Astrocyte of the cerebellum (primary cell): ENCODE data around the gene PRSS56.

Experiments
- DNase-seq: peaks from one replicate; pipeline ENCODE4 v3.0.0-alpha.2; 2011; ENCODE audit warnings: low read depth
- H3K4me3 ChIP-seq: 2 replicates; pipeline ENCODE4 v1.5.1; 2011; ENCODE audit warnings: mild to moderate bottlenecking, low read depth, low read length, moderate library complexity
- in situ Hi-C: cut with HindIII; loops from 2 replicates; pipeline ENCODE4 v1.10.0; 2017; ENCODE audit warnings: low sequenced_read_pairs
- TF ChIP-seq, protein P1 (sequence below): IDR thresholded peaks from 2 replicates; pipeline ENCODE4 v1.5.1; 2012; ENCODE audit warnings: low read length, low read depth, moderate library complexity, mild to moderate bottlenecking; ENCODE audit errors: missing control alignments

Gene PRSS56

DNA sequence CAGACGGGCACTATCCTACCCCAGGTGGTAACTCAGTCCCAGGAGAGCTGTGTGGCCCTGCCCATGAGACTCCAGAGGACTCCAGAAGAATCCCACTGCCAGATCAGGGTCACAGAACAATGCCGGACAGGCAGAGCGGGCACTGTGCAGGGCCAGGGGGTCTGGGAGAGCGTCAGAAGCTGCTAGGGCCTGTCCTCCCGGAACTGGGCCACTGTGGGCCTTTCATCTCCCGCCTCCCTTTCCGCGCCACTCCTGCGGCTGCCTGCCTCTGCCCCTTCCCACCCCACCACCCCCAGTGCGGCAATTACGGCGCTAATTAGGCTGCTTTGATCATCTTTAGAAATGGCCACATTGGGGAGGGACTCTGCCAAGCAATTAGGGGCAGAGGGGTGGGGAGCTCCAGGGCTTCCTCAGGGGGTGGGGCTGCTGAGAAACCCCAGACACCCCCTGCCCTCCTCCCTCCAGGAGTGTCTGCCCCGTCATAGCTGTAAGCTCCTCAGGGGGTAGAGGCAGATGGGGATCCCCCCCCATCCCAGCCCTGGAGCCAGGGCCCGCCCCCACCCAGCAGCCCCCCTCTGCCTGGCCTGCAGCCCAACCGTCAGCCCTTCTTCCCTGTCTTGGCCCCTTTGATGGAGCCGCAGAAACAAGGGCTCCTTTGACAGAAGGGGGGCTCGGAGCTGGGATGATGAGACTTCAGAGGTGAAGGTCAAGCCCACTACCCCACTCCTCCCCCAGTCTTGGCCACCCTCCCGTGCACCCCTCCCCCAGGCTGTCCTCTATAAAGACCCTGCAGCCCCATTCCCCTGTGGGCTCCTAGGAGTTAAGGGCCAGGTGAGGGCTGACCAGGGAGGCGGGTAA, at the start of gene PRSS56:
TSS of gene PRSS56 (plus strand) at position 808 of the 858 bp plus-strand sequence. CDS start 211 bp downstream, outside the sequence.
- no peak for DNase-seq
- no peak within 1 kb of the TSS for H3K4me3 ChIP-seq
- TF ChIP-seq, protein P1, sequence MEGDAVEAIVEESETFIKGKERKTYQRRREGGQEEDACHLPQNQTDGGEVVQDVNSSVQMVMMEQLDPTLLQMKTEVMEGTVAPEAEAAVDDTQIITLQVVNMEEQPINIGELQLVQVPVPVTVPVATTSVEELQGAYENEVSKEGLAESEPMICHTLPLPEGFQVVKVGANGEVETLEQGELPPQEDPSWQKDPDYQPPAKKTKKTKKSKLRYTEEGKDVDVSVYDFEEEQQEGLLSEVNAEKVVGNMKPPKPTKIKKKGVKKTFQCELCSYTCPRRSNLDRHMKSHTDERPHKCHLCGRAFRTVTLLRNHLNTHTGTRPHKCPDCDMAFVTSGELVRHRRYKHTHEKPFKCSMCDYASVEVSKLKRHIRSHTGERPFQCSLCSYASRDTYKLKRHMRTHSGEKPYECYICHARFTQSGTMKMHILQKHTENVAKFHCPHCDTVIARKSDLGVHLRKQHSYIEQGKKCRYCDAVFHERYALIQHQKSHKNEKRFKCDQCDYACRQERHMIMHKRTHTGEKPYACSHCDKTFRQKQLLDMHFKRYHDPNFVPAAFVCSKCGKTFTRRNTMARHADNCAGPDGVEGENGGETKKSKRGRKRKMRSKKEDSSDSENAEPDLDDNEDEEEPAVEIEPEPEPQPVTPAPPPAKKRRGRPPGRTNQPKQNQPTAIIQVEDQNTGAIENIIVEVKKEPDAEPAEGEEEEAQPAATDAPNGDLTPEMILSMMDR, result no peak
- in situ Hi-C loops, result no loop called here

GRCh38 chr2:232473467-232473890, 46.7 kb upstream of the PRSS56 start:
- no peak overlapping the region for H3K4me3 ChIP-seq
- TF ChIP-seq, protein P1, result no peak
- in situ Hi-C loops, result no loop called here
- no peak for DNase-seq

DNA sequence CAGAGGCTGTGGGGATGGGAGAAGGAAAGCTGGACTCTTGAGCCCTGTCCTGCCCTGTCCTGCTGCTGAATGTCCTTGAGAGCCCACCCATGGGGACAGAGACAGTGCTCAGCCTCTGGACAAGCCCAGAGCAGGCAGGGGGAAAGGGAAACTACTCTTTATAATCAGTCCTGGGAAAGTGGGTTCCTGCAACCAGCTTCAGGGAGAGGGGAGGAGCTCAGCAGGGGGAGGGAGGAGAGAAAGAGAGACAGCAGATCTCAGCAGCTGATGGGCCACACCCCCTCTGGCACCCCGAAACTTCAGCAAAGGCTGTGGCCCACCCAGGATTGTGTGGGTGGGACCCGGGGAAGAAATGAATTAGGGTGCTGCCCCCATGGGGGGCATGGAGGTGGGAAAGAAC, 44.1 kb upstream of the PRSS56 start:
- no peak overlapping the region for H3K4me3 ChIP-seq
- DNase-seq, result no peak
- TF ChIP-seq, protein P1, result no peak
- in situ Hi-C loops, result no loop called here

- no peak for DNase-seq
- TF ChIP-seq, protein P1, result no peak
- in situ Hi-C loops, result no loop called here
- no peak overlapping the region for H3K4me3 ChIP-seq
Observed at GRCh38 chr2:232476791-232477190, 43.4 kb upstream of the PRSS56 start.

DNA sequence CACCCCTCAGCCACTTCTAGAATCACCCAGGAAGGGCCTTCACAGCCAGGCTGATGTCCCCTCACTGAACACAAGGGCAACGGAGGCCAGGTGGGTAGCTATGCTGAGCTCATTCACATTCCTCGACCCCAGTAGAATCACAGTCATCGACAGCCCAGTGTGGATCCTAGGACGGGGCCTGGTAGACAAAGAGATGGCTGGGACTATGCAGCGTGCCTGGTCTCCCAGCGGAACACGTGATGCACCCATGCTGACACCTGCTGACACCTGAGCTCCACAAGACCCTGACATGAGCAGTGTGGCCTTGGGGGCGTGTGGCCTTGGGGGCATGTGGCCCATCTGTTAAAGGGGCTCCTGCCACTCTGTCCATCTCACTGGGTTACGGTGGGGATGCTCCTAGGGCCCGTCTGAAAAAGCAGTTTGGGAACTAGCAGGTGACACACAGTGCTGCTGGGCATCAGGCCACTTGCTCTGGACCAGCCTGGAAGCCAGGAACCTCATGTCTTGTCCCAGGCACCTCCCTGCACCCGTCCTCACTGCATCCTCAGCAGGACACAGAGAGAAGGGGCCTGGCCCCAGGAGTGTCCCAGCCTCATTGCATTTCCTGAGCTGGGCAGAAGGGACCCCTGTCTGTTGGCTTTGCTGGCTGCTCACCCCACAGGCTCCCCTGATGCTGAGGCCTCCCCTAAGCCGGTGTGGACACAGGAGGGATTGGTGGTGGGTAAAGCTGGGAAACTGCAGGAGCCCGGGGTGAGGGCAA, 42.3 kb upstream of the PRSS56 start:
- TF ChIP-seq, protein P1, result no peak
- in situ Hi-C loops, result no loop called here
- H3K4me3 ChIP-seq, result no peak overlapping the region
- DNase-seq, result no peak

DNA sequence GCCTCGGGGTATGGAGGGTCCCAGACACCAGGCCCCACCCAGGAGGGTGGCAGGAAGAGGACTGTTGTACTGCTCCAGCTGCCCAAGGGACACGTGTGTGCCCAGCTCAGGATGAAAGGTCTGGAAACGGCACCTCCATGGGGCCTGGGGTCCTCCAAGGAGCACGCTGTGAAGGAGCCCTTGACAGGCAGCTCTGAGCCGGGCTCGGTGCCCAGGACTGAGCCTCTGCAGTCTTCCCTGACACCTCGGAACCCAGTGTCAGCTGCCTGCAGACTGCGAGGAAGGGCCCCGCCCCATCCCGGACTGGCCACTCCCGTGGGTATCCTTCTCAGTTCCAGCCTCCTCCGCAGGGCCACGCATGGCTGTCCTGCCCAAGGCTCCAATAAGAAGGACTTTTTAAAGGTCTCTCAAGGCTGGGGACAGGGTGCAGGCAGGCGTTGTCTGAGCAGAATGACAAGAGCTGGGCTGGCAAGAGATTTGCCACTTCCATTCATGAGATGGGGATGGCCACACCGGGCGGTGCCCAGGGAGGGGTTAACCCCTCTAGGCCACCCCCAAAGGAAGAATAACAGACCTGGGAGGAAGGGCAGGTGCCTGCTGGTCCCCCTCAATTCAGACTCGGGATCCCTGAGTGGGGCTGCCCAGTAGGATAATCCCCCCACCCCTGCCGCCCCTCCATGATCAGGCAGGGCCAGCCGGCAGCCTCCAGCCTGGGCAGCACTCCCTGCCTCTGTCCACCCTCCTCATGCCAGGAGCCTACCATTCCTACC, 41.4 kb upstream of the PRSS56 start:
- no peak for DNase-seq

More for the DNA sequence above, 41.4 kb upstream of the PRSS56 start:
- in situ Hi-C loops, result no loop called here
- H3K4me3 ChIP-seq, result no peak overlapping the region
- TF ChIP-seq, protein P1, result no peak
